Head of caudate nucleus (tissue), 42 donors: Measurements from ENCODE around the gene COQ3.

Experiments
- DNase-seq, 42 donors: peaks; one replicate each; pipeline versions ENCODE4 v3.0.0 to v3.0.0-alpha.2; 2020 to 2021; ENCODE audit warnings: mixed read lengths in 7 of 42
- intact Hi-C: fragments of 100-400 bp; cut with DNase I; formaldehyde crosslinking; loops from one replicate; pipeline ENCODE4 v1.15.0; 2022

The COQ3 gene

GRCh38 chr6:99393698-99394531 is at the start of gene COQ3:
COQ3 (minus strand) TSS chr6:99394195; CDS start chr6:99394179, 16 bp downstream.
- peak; percentile 50 to 90 (median 76) for DNase-seq
- intact Hi-C loops, result loop anchor here (2.0 kb wide), 1 partner anchor 31 kb away; the partner anchor contains the start of gene PNISR

GRCh38 chr6:99434702-99435530 is 40.9 kb upstream of the COQ3 start:
- intact Hi-C loops, result no loop called here
- no peak for DNase-seq

GRCh38 chr6:99432877-99433276 is 38.9 kb upstream of the COQ3 start:
- no peak for DNase-seq
- intact Hi-C loops, result no loop called here

- intact Hi-C loops, result no loop called here
- DNase-seq, result no peak
Observed at GRCh38 chr6:99431901-99432300, 37.9 kb upstream of the COQ3 start.

- DNase-seq, result no peak
Observed at GRCh38 chr6:99427988-99428387, 34.0 kb upstream of the COQ3 start.

GRCh38 chr6:99426451-99426757 is 32.4 kb upstream of the COQ3 start:
- intact Hi-C loops, result loop anchor here (10.0 kb wide), 2 partner anchors 88 to 92 kb away; partner anchors contain the start of gene USP45
- DNase-seq, result no peak

More at GRCh38 chr6:99427988-99428387, 34.0 kb upstream of the COQ3 start:
- intact Hi-C loops, result loop anchor here (10.0 kb wide), 2 partner anchors 87 to 93 kb away; partner anchors contain the start of gene USP45

- intact Hi-C loops, result loop anchor here (2.0 to 10.0 kb wide), 3 partner anchors 31 to 91 kb away; partner anchors contain the start of genes COQ3 and USP45
- DNase-seq, result peak; percentile 74 to 94 (median 86)
Observed at GRCh38 chr6:99425647-99426450, 31.9 kb upstream of the COQ3 start.

GRCh38 chr6:99424761-99425646 is 31.0 kb upstream of the COQ3 start, which contains the start of gene PNISR:
PNISR (minus strand) TSS chr6:99425308; CDS start chr6:99414659, 10,649 bp downstream.
- intact Hi-C loops, result loop anchor here (2.0 to 10.0 kb wide), 3 partner anchors 30 to 90 kb away; partner anchors contain the start of genes COQ3 and USP45
- DNase-seq, result peak; percentile 75 to 97 (median 92)

GRCh38 chr6:99424022-99424421 is 30.0 kb upstream of the COQ3 start:
- intact Hi-C loops, result loop anchor here (2.0 to 10.0 kb wide), 3 partner anchors 29 to 91 kb away; partner anchors contain the start of genes COQ3 and USP45

GRCh38 chr6:99422912-99423311 is 28.9 kb upstream of the COQ3 start:
- intact Hi-C loops, result loop anchor here (10.0 kb wide), 2 partner anchors 88 to 92 kb away; partner anchors contain the start of gene USP45
- no peak for DNase-seq

More at GRCh38 chr6:99424022-99424421, 30.0 kb upstream of the COQ3 start:
- no peak for DNase-seq

- intact Hi-C loops, result no loop called here
- no peak for DNase-seq
Observed at GRCh38 chr6:99416892-99417767, 23.1 kb upstream of the COQ3 start.

GRCh38 chr6:99416226-99416625 is 22.2 kb upstream of the COQ3 start:
- intact Hi-C loops, result no loop called here
- no peak for DNase-seq

GRCh38 chr6:99415446-99415845 is 21.5 kb upstream of the COQ3 start:
- intact Hi-C loops, result no loop called here

GRCh38 chr6:99412065-99412464 is 18.1 kb upstream of the COQ3 start:
- DNase-seq, result peak in 17 of 42 donors; percentile 16 to 63 (median 39)
- intact Hi-C loops, result no loop called here

More at GRCh38 chr6:99415446-99415845, 21.5 kb upstream of the COQ3 start:
- no peak for DNase-seq

- intact Hi-C loops, result no loop called here
- no peak for DNase-seq
Observed at GRCh38 chr6:99409672-99410071, 15.7 kb upstream of the COQ3 start.

GRCh38 chr6:99407076-99407475 is 13.1 kb upstream of the COQ3 start:
- DNase-seq, result no peak
- intact Hi-C loops, result no loop called here

- DNase-seq, result no peak
- intact Hi-C loops, result no loop called here
Observed at GRCh38 chr6:99402448-99402847, 8.5 kb upstream of the COQ3 start.
